HG02763 (cell line): ENCODE results near the gene CLEC18B.
"Not testable (repeated sequence)": the region's sequence is repeated elsewhere in the genome, so short reads cannot be mapped to it uniquely, and the experiment has no call there.

ENCODE experiments used
- ATAC-seq: cut with Tn5 transposase; IDR thresholded peaks from one replicate; pipeline ENCODE4 v1.9.1; 2021; ENCODE audit warnings: mild to moderate bottlenecking, moderate library complexity; ENCODE audit not compliant: unreplicated experiment

CLEC18B gene

GRCh38 chr16:74420612-74421481 is at the start of gene CLEC18B:
Gene CLEC18B (minus strand): TSS chr16:74421478. CDS start chr16:74421270, 208 bp downstream.
- ATAC-seq, result not testable (repeated sequence)

GRCh38 chr16:74469946-74470478 is 48.7 kb upstream of the CLEC18B start:
- ATAC-seq, result no peak

- no peak for ATAC-seq
Observed at GRCh38 chr16:74468807-74469525, 47.7 kb upstream of the CLEC18B start.

GRCh38 chr16:74466872-74467271 is 45.6 kb upstream of the CLEC18B start:
- ATAC-seq, result no peak

- no peak for ATAC-seq
Observed at GRCh38 chr16:74465851-74466685, 44.8 kb upstream of the CLEC18B start.

GRCh38 chr16:74465281-74465680 is 44.0 kb upstream of the CLEC18B start:
- ATAC-seq, result no peak

- no peak for ATAC-seq
Observed at GRCh38 chr16:74463888-74464287, 42.6 kb upstream of the CLEC18B start.

- ATAC-seq, result no peak
Observed at GRCh38 chr16:74462361-74462760, 41.1 kb upstream of the CLEC18B start.

- ATAC-seq, result no peak
Observed at GRCh38 chr16:74461826-74462225, 40.5 kb upstream of the CLEC18B start.

GRCh38 chr16:74460542-74460941 is 39.3 kb upstream of the CLEC18B start:
- no peak for ATAC-seq

GRCh38 chr16:74456290-74456625 is 35.0 kb upstream of the CLEC18B start:
- ATAC-seq, result no peak

- ATAC-seq, result no peak
Observed at GRCh38 chr16:74455619-74456289, 34.5 kb upstream of the CLEC18B start.

GRCh38 chr16:74455213-74455612 is 33.9 kb upstream of the CLEC18B start:
- ATAC-seq, result no peak

GRCh38 chr16:74451951-74452758 is 30.9 kb upstream of the CLEC18B start:
- ATAC-seq, result peak; percentile 88

GRCh38 chr16:74450967-74451760 is 29.9 kb upstream of the CLEC18B start:
- ATAC-seq, result no peak

- no peak for ATAC-seq
Observed at GRCh38 chr16:74450236-74450635, 29.0 kb upstream of the CLEC18B start.

- ATAC-seq, result no peak
Observed at GRCh38 chr16:74449470-74449869, 28.2 kb upstream of the CLEC18B start.

GRCh38 chr16:74448990-74449389 is 27.7 kb upstream of the CLEC18B start:
- no peak for ATAC-seq

GRCh38 chr16:74447578-74447977 is 26.3 kb upstream of the CLEC18B start:
- no peak for ATAC-seq
